RPMI7951 (cell line): ENCODE measurements around the gene HIVEP3. TPM values are rescaled to one million over a fixed set of nuclear protein-coding genes. Genes with fewer than 3 reads are reported as not detected.
"Not testable (repeated sequence)": the region's sequence is repeated elsewhere in the genome, so short reads cannot be mapped to it uniquely, and the experiment has no call there.

ENCODE experiments used
- DNase-seq: peaks from one replicate; pipeline ENCODE4 v3.0.0-alpha.2; 2012; ENCODE audit warnings: low read depth
- total RNA-seq: library from RNA; depleted of rRNA; stranded (reverse); fragments of >200 nt; shearing (Covaris generic); gene quantifications from 2 replicates; pipeline ENCODE4 v1.2.3, GENCODE V29; 2014

Gene HIVEP3
- total RNA-seq, 1 experiment from 2014 or later: 4.1 TPM

GRCh38 chr1:41562328-41562727 is 356.4 kb downstream of the HIVEP3 start:
- no peak for DNase-seq

- no peak for DNase-seq
These were observed 357.8 kb downstream of the HIVEP3 start for GRCh38 chr1:41560931-41561330.

DNA sequence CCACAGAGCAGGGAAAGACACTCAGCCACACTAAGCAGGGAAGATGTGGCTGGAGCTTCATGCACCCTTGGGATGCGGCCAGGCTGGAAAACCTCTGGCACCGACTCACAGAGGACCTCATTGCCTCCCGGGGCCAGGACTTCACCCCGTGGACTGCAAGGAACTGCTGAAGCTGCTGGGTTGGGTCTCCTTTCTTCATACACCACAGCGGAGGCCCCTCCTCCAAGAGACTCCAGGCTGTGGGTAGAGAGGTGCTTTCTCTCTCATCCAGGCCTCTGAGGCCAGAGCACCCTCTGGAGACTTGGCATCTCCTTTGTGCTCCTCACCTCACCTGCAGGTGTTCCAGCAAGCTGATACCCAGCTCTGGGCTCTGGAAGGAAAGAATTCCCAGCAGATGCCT is 358.2 kb downstream of the HIVEP3 start:
- no peak for DNase-seq

DNA sequence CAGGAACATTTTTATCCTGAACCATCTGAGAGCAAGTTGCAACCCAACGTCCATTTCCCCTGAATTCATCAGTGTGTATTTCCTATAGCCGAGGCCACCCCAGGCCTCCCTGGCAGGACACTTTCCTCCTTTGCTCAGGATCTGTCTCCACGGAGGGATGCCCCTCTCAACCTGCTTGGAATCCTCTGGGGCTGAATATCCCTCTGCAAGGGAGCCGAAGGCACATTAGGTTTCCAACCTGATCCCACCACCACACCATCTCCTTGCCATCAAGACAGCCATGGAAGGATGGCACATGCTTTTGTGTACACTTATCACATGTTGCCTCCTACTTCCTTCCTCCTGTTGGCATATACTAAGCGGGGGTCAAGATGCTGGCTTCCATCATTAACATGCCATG is 359.4 kb downstream of the HIVEP3 start:
- no peak for DNase-seq

DNA sequence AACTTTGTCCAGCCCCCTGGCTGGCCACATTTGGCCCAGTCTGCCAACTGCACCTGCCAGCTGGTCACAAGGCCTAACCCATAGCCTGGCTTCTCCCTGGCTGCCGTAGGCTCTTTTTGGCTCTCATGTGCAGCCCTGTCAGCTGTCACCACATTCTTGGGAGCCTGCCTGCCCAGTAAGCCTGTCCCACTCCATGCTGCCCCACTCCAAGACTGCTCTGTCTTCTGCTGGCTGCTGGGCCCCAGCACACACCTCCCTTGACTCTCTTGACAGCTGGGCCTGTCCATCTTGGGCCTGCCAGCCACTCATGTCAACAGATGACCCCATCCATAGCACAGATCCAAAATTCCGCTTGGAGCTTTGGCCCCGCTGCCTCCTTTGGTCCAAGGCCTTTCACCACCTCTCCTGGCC is 360.0 kb downstream of the HIVEP3 start:
- DNase-seq: no peak

GRCh38 chr1:41557751-41558455 is 360.8 kb downstream of the HIVEP3 start:
- no peak for DNase-seq

DNA sequence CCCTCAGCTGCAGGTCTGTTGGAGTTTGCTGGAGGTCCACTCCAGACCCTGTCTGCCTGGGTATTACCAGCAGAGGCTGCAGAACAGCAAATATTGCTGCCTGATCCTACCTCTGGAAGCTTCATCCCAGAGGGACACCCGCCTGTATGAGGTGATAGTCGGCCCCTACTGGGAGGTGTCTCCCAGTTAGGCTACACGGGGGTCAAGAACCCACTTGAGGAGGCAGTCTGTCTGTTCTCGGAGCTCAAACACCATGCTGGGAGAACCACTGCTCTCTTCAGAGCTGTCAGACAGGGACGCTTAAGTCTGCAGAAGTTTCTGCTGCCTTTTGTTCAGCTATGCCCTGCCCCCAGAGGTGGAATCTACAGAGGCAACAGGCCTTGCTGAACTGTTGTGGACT is 364.0 kb downstream of the HIVEP3 start:
- DNase-seq: not testable (repeated sequence)

DNA sequence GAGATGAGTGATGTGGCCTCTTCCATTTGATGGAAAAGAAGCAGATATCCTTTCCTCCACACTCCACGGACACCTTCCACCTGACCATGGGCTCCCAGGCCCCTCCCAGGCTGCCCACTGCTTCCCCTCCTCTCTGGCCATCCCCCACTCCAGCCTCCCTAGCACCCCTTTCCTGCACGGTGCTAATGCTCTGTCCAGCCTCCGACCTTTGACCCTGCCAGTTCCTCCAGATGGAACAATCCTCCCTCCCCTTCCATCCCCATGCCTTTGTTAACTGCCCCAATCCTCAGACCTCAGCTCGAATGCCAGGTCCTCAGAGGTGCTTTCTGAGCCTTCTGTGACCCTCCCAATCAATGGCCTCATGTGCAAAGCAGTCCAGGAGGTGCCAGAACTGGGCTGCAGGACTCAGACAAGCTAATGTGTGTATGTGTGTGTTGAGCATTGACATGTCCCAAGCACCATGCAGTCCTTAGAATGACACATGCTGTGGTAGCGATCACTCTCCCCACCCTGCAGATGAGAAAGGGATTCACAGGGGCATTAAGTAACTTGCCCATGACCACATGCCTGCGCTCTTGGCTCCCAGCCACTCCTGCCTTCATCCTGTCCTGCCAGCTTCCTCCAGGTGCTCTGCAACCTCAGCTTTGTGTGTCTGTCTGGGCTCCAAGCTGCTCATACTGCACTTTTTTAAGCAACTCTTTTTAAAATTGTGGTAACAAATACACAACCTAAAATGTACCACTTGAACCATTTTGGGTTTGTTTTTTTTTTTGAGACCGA is 370.8 kb downstream of the HIVEP3 start:
- no peak for DNase-seq

- no peak for DNase-seq
These were observed 371.4 kb downstream of the HIVEP3 start for GRCh38 chr1:41547336-41547735.

DNA sequence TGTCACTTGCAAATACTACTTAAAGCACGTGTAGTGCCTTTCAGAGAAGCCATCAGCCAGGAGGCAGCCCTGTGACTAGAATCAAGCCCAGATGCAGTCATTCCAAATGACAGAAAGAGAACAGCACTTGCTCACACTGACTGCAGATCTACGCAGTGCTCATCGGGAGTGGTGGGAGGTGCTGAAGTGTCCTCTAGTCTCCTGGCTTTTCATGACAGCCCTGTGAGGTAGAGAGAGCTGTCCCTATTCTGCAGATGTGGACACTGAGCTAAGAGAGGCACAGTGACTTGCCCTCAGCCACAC is 371.9 kb downstream of the HIVEP3 start:
- DNase-seq: no peak

GRCh38 chr1:41545996-41546832 is 372.5 kb downstream of the HIVEP3 start:
- no peak for DNase-seq

GRCh38 chr1:41542196-41542930 is 376.4 kb downstream of the HIVEP3 start:
- no peak for DNase-seq

DNA sequence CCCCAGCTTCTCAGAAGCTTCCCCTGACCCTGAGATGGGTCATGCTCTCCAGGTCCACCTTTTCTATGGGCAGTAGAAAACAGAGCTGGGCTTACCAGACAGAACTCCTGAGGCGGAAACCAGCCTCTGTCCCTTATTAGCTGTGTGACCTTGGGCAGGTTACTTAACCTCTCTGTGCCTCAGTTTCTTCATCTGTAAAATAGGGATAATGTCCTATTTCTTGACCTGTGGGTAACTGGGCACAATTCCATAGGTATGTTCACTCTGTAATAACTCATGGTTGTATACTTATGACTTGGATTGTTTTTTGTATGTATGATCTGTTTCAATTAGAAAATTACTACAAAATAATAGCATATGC is 377.1 kb downstream of the HIVEP3 start:
- no peak for DNase-seq

DNA sequence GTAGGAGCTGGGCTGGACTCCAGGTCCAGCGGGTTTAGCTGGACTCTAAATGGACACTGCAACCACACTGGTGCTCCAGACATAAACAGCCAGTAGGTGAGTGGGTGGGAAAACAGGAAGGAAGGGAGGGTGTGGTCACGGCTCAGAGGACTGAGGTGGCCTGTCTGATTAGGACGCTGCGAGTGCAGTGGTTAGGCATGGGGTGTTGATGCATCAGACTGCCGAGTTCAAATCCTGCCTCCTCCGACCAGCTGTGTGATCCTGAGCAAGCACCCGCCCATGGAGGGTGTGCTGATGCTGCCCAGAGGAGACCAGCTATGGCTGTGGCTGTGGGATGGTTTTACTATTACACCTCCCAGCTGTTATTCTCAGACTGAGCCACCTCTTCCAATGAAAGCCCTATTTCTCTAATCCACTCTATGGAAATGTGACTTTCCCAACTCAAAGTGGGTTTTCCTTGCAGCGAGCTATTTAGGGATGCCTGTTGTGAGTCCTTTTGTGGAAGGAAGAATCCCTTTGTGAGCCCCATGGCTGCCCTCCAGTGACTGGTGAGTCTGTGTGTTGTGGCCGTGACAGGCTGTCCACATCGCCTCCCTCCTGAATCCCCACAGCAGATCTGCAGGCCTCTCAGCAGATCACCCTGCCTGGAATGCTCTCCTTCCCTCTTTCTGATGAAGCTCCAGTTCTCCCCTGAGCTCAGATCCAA is 377.7 kb downstream of the HIVEP3 start:
- peak; percentile 7 for DNase-seq

DNA sequence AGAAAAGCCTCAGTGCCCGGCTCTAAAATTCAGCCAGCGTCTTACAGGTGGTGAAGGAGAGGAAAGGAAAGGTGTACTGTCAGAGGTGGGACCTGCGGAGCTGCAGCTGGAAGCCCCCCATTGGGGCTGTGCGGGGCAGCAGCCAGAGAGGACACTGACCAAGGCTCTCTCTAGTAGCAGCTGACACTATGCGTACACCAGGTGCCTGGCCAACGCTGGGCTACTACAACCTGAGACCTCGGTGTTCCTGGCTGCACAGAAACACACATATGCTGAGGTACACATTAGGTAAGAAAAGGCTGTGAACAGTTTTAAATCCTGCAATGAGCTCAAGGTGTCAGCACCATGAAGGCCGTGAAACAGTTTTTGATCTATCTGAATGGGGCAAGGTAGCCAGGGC is 378.7 kb downstream of the HIVEP3 start:
- DNase-seq: no peak

GRCh38 chr1:41539418-41539805 is 379.3 kb downstream of the HIVEP3 start:
- DNase-seq: no peak

- DNase-seq: no peak
These were observed 379.8 kb downstream of the HIVEP3 start for GRCh38 chr1:41538741-41539417.

GRCh38 chr1:41537788-41538351 is 380.9 kb downstream of the HIVEP3 start:
- peak; percentile 35 for DNase-seq

DNA sequence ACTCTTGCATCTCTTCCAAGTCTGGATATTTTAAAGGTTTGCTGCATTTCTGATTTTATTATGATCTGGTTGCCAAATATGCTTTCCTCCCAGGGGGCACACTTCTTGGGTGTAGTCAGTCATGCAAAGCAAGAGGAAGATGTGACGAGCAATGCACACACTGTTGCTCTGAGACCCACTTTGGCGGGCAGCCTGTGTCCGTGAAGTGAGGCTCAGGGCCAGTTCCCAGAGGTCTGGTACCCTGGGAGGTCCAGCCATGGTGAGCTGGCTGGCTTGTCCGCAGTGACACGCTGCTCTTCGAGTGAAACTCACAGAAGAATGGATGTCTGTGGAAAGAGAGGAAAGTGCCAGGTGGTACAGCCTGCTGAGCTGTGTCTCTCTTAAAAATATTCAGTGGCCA is 381.5 kb downstream of the HIVEP3 start:
- no peak for DNase-seq

DNA sequence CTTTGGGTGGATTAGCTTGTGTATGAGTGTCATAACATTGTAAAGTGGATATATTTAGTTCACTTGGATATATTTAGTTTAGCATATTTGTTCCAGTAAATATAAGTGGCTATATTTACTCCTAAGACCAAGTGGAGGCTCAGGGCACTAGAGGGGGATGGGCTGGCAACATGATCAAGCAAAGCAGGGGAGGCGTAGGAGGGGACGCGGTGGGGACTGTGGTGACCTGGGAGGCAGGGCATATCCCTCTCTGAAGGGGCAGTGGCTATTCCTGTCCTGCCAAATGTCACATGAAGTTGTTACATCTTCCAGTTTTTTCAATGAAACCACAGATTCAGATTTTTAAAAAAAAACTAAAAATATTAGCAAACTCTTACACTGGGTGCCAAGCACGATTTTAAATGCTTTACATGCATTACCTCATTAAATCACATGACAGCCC is 382.3 kb downstream of the HIVEP3 start:
- DNase-seq: no peak
